GM19240 (cell line): ENCODE data around the gene LRP10.

Experiments used
- DNase-seq: peaks from one replicate; pipeline ENCODE4 v3.0.0; 2011; ENCODE audit warnings: low spot score; ENCODE audit not compliant: insufficient read length

The LRP10 gene

DNA sequence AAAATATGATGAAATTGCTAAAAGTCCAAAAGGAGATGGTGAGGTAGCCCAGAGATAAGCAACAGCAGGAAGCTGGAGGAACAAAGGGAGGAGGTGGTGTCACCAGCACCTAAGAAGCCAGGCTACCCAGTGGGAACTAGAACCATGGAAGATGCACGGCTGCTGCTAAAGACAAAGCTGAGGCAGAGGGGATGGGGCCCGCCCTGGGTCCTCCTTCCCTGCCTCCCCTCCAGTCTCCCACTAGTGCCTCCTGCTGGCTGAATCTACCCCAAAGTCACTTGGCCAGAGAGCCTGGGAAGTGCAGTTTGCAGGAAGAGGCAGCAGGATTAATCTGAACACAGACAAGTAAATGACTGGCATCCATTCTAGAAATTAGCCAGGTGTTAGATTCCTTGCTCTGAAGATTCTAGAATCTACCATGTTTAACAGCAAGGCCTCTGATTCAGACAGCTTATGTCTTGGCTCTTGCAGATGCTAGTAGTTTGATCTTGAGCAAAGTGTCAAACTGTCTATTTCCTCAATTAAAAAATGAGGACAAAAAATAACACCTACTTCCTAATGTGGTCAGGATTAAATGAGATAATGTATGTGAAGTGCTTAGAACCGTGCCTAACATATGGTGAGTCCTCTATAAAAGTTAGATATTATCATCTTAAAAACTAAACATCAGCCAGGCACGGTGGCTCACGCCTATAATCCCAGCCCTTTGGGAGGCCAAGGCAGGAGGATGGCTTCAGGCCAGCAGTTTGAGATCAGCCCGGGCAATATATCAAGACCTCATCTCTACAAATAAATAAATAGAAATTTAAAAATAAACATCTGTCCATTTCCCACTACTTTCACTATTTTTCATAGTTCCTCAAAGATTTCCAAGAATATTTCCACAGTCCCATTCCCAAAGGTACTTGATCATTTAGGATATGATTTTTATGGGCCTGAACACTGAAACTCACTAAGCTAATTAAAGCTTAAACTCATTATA is 5.8 kb upstream of the LRP10 start:
- DNase-seq = no peak

DNA sequence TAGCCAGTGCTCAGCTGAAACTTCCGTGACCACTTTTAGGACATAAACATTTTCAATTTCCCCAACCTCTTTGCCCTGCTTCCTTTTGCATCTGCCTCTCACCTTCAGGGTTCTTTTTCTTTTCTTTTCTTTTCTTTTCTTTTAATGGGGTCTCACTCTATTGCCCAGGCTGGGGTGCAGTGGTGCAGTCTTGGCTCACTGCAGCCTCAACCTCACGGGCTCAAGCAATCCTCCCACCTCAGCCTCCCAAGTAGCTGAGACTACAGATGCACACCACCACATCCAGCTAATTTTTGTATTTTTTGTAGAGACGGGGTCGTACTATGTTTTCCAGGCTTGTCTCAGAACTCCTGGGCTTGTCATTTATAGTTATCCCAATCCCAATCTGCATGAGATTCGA is 4.7 kb upstream of the LRP10 start:
- DNase-seq = no peak

DNA sequence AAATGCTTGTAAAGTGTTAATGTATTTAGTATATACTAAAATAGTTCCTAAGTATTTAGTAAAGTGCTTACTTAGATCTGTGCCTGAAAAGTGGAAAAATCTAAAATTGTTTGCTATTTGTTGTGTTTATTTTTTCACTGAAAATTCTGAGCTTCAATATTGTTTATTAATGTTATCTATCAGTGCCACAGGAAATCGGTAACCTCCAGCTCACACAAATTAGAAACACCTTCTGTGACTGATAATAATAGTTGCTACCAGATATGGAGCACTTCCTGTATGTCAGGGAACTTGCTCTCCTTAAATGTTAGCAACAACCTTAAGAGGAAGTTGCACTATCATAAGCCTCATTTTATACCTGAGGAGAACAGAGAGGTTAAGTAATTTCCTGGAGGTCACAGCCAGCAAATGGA is 723 bp upstream of the LRP10 start:
- DNase-seq = no peak

DNA sequence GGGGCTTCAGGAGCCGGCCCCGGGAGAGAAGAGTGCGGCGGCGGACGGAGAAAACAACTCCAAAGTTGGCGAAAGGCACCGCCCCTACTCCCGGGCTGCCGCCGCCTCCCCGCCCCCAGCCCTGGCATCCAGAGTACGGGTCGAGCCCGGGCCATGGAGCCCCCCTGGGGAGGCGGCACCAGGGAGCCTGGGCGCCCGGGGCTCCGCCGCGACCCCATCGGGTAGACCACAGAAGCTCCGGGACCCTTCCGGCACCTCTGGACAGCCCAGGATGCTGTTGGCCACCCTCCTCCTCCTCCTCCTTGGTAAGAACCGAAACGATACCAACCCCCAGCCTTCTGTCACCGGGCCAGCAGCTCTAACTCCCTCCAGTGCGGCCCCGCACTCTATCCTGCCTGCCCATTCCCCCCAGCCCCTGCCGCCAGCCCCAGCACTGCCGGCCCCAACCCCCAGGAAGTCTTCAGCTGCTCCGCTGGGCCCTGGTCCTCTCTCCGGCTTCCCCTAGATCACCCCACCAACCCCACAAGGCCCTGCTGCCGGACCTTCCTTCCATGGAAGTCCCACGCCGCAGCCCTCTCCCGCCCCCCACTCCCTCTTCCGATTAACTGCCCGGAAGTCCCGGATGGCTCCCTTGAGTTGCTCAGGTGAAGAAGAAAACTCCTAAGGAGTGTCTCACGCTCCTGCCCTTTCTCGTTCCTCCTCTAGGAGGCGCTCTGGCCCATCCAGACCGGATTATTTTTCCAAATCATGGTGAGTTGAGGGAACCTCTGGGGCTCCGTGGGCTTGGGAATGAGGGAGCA is 693 bp downstream of the LRP10 start:
- DNase-seq = peak; percentile 78

DNA sequence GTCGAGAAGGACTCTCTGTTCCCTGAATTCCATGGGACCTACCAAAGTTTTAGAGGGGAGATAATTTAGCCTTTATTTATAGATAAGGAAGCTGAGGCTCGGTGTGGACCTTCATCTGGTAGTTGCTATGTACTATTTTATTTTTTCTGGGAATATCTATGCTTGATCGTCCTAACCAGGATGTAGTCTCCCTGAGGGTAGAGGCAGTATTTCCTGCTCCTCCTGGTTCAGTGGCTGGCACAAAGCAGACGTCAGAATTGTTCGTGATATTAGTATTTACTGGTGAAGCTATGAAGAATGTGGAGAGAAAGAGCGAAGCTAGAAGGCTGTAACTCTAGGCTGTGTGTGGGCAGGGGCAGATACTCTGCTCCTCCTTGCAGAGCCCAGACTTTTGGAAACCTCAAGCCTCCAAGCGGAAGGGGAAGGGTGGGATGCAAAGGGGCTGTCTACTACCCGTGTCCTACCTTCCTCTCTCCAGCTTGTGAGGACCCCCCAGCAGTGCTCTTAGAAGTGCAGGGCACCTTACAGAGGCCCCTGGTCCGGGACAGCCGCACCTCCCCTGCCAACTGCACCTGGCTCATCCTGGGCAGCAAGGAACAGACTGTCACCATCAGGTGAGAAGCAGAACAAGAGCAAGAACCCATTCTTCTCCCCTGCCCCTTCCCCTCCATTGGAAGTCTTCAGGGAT is 1.4 kb downstream of the LRP10 start:
- DNase-seq = no peak

DNA sequence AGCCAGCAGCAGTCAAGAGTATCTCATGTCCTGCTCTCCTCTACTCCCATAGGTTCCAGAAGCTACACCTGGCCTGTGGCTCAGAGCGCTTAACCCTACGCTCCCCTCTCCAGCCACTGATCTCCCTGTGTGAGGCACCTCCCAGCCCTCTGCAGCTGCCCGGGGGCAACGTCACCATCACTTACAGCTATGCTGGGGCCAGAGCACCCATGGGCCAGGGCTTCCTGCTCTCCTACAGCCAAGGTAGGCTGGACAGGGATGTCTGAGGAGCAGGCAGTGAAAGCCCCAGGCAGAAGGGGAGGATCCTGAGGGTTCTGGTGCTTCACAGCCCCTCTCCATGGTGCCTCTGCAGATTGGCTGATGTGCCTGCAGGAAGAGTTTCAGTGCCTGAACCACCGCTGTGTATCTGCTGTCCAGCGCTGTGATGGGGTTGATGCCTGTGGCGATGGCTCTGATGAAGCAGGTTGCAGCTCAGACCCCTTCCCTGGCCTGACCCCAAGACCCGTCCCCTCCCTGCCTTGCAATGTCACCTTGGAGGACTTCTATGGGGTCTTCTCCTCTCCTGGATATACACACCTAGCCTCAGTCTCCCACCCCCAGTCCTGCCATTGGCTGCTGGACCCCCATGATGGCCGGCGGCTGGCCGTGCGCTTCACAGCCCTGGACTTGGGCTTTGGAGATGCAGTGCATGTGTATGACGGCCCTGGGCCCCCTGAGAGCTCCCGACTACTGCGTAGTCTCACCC is 3.6 kb downstream of the LRP10 start:
- DNase-seq = no peak

DNA sequence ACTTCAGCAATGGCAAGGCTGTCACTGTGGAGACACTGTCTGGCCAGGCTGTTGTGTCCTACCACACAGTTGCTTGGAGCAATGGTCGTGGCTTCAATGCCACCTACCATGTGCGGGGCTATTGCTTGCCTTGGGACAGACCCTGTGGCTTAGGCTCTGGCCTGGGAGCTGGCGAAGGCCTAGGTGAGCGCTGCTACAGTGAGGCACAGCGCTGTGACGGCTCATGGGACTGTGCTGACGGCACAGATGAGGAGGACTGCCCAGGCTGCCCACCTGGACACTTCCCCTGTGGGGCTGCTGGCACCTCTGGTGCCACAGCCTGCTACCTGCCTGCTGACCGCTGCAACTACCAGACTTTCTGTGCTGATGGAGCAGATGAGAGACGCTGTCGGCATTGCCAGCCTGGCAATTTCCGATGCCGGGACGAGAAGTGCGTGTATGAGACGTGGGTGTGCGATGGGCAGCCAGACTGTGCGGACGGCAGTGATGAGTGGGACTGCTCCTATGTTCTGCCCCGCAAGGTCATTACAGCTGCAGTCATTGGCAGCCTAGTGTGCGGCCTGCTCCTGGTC is 4.3 kb downstream of the LRP10 start:
- DNase-seq = no peak

DNA sequence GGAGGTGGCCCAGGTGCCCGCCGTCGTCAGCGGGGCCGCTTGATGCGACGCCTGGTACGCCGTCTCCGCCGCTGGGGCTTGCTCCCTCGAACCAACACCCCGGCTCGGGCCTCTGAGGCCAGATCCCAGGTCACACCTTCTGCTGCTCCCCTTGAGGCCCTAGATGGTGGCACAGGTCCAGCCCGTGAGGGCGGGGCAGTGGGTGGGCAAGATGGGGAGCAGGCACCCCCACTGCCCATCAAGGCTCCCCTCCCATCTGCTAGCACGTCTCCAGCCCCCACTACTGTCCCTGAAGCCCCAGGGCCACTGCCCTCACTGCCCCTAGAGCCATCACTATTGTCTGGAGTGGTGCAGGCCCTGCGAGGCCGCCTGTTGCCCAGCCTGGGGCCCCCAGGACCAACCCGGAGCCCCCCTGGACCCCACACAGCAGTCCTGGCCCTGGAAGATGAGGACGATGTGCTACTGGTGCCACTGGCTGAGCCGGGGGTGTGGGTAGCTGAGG is 5.5 kb downstream of the LRP10 start:
- no peak for DNase-seq

DNA sequence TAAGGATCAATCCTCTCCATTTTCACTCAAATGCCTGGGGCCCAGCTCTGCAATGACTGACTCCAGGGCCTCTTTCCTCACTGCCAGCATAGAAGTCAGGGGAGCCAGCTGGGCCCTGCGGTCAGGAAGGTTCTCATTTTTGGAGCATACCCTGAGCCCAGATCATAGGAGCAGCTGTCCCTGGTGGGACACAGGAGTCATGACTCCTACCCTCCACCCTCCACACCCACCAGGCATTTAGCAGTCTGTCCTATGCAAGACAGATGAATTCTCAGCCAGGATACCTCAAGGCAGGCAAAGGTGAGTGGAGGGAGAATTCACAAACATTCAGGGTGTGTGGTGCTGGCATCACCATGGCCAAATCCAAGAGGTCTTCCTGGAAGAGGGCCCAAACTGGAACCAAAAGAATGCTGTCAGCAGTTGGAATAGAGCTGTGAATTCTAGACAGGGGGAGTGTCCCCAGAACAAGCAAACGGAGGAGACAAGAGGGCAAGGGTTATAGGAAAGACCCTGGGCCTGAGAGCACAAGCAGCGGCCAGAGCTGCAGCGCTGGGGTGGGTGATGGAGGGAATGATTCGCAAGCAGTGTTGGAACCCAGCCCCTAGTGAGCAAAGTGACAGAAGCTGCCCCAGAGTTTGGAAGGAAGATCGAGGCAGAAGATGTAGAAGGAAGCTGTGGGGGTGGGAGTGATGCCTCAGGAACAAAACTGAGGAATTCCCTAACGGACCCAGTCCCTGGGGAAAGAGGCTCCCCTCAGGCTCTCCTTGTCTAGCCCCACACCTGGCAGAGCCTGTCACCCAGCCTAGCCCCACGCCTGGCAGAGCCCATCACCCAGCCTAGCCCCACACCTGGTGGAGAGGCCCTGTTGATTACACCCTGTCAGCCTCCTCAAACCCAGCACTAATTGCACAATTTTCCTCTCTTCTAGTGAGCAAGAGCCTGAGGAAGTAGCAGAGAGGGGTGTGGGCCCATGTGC is 7.0 kb downstream of the LRP10 start:
- DNase-seq = no peak

DNA sequence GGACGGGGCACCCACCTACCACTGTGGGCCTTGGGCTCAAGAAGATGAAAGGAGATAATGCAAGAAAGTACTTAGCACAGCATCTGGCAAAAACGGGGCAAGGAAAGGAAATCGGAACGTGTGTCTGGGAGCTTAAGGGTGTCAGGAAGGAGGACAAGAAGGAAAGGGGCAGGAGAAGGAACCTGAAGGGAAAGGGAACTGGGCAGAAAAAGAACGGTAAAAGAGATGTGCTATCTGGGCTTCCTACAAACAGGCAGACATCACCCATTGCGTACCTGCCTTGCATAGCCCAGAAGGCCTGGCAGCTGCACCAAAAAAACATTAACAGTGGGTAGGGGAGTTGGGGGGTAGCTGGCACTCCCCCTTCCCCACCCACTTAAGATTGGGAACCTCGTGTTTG is 10.5 kb downstream of the LRP10 start:
- DNase-seq = no peak

DNA sequence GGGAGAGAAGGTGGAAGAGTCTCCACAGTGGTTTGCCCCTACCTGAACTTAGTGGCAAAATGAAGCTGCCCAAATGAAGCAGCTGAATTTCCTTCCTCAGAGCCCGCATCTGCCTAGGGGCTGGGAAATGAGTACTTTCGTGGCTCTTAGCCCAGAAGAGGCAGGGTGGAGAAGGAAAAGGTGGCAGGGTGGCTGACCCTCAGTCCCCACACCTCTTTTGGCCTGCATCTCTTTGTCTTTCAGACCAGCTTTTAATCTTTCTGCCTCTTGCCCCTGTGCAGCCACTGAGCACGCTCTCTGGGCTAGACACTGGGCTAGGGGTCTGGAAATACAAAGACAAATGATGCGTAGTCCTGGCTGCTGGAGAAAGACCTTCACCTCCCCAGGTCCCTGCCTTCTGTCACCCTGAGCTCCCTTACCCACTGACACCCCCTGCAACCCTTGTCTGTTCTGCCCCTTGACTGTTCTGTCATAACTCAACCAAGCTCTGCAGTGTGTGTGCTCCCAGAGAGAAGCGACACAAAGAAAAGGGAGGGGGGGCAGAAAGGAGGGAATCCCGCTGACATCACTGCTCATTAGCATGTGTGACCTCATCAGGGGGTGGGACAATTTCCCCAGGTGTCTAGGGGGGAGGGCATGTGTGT is 11.1 kb downstream of the LRP10 start:
- DNase-seq = no peak

DNA sequence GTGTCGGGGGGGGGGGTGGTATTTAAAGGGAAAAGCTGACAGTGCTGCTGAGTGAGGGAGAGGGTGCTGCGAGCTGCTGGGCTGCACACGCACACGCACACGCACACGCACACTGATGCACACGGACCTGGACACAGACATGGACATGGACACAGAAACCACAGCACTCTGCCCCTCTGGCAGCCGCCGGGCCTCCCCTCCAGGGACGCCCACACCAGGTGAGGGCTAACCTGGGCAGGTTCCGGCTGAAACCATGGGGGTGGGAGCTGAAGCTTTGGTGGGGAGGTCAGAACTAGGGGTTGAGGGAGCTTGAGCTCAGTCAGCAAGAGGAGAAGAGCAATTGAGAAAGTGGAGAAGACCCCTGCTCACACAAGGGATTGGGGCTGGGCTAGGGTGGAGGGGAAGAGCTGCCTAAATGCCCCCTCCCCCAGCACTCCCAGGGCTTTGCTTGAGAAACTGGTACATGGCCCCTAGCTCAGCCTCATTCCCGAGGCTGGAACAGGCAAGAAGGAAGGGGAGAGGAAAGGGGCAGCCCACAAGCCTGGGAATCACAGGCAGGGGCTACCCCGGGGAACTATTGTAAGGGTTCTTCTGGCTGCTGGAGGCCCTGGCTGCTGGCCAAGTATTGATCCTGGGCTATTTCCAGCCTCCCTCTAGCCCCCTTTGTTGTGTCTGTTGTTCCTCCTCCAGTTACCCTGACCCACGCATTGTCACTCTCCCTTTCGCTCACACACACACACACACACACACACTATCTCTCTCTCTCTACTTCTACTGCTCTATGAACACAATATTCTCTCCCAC is 11.8 kb downstream of the LRP10 start, which contains the start of gene REM2:
Gene REM2 (plus strand): TSS at position 50 of the 804 bp plus-strand sequence. CDS start 66 bp downstream, at position 116.
- DNase-seq = no peak

DNA sequence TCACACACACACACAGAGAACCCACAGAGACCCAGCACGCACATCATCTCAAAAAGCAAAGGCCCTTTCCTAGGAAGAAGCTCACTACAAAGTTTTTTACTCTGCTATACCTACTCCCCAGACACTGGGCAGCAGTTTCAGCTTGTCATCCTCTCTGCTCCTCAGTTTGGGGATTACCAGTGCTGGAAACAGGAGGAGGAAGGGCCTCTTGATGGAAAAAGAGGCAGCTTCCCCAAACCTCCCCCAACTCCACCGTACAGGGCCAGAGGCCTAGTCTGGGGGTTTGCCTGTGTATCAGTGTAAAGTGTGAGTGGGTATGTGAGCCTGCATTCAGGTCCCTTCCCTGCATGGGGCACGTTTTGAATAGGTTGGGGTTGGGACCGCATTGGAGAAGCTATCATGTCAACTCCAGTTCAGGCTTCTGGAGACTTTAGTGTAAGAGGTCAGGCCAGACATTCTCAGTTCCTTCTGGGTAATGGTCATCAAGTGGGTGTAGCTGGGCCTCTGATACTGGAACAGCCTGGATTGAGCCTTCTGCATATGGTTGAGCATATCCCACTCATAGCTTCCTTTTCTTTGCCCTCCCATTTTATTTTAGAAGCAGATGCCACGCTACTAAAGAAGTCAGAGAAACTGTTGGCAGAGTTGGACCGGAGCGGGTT is 12.7 kb downstream of the LRP10 start:
- no peak for DNase-seq

DNA sequence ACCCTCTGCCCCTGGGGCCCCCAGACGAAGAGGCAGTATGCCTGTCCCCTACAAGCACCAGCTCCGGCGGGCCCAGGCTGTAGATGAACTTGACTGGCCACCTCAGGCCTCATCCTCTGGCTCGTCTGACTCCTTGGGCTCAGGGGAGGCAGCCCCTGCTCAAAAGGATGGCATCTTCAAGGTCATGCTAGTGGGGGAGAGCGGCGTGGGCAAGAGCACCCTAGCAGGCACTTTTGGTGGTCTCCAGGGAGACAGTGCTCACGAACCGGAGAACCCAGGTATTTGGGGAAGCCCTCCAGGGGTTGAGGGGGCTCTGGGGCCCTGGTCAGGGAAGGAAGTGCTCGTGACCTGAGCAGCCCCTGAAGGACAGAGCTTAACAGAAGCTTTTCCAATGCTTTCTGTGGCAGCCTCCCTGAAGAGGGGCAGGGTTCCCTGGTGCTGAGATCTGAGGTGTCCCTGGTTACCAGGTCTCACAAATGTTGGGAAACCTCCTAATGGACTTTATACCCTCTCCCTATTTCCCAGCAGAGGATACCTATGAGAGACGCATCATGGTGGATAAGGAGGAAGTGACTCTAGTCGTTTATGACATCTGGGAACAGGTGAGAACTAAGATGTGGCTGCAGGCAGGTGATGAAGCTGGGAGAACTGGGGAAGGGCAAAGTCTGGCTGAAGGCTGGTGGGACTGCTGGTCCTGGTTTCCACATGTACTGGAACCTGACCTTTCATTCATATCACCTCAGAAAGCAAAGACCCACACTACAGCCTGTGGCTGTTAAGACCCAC is 13.4 kb downstream of the LRP10 start:
- no peak for DNase-seq

DNA sequence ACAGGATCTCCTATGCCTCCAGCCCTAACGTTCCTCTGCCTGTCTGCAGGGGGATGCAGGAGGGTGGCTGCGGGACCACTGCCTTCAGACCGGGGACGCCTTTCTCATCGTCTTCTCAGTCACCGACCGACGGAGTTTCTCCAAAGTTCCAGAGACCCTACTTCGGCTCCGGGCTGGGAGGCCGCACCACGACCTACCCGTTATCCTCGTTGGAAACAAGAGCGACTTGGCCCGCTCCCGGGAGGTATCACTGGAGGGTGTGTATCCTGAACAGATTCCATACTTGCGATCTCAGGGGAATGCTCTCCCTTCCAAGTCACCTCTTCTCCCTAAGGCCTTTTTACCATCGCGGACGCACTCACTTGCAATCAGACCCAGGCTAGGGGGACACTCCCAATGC is 14.4 kb downstream of the LRP10 start:
- no peak for DNase-seq

DNA sequence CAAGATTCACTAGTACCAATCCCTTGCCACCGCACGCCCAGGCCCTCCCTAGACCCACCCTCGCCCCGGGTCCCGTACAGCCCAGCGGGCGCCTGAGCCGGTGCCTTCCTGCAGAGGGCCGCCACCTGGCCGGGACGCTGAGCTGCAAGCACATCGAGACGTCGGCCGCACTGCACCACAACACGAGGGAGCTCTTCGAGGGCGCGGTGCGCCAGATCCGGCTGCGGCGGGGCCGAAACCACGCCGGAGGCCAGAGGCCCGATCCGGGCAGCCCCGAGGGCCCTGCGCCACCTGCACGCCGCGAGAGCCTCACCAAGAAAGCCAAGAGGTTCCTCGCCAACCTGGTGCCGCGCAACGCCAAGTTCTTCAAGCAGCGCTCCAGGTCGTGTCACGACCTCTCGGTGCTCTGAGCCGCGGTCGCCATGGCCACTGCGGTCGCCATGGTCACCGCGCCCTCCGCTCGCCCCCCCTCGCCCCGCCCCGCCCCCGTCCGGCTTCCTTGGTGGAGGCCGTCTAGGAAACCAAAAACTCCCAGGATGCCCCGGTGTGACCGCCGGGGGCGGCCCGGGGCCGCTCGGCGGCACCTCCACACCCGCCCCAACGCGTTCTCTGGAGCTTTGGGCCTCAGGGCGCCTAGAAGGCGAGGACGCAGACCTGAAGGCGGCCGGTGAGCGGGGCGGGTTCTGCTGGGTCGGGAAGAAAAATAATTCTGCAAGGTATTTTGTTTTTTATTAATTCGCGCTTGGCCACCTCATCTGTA is 15.1 kb downstream of the LRP10 start:
- peak; percentile 70 for DNase-seq
